Measurements from ENCODE around the gene SCN10A.

The SCN10A gene

GRCh38 chr3:38816026-38816425 is at the start of gene SCN10A:
SCN10A (minus strand) TSS chr3:38816217; CDS start chr3:38794010, 22,207 bp downstream.
- no peak within 1 kb of the TSS for H3K4me3 ChIP-seq (ENCODE audit: control insufficient read depth, low read depth, low read length)
- no peak for DNase-seq (ENCODE audit: low read depth)
- no peak for TF ChIP-seq CTCF (IDR thresholded peaks at IDR 0.05; ENCODE audit: control insufficient read depth, insufficient read depth, low read depth, low read length, missing control alignments)

GRCh38 chr3:38853011-38853410 is 37.0 kb upstream of the SCN10A start:
- no peak for TF ChIP-seq CTCF (IDR thresholded peaks at IDR 0.05; ENCODE audit: control insufficient read depth, insufficient read depth, low read depth, low read length, missing control alignments)
- DNase-seq (ENCODE audit: low read depth) = no peak
- H3K4me3 ChIP-seq (ENCODE audit: control insufficient read depth, low read depth, low read length) = no peak overlapping the region

GRCh38 chr3:38843898-38844297 is 27.9 kb upstream of the SCN10A start:
- DNase-seq (ENCODE audit: low read depth) = peak; percentile 38
- no peak overlapping the region for H3K4me3 ChIP-seq (ENCODE audit: control insufficient read depth, low read depth, low read length)
- TF ChIP-seq CTCF (IDR thresholded peaks at IDR 0.05; ENCODE audit: control insufficient read depth, insufficient read depth, low read depth, low read length, missing control alignments) = peak; percentile 60

GRCh38 chr3:38842266-38842965 is 26.4 kb upstream of the SCN10A start:
- no peak overlapping the region for H3K4me3 ChIP-seq (ENCODE audit: control insufficient read depth, low read depth, low read length)
- no peak for TF ChIP-seq CTCF (IDR thresholded peaks at IDR 0.05; ENCODE audit: control insufficient read depth, insufficient read depth, low read depth, low read length, missing control alignments)
- no peak for DNase-seq (ENCODE audit: low read depth)

- no peak for DNase-seq (ENCODE audit: low read depth)
- peak; percentile 22 for TF ChIP-seq CTCF (IDR thresholded peaks at IDR 0.05; ENCODE audit: control insufficient read depth, insufficient read depth, low read depth, low read length, missing control alignments)
- H3K4me3 ChIP-seq (ENCODE audit: control insufficient read depth, low read depth, low read length) = no peak overlapping the region
Measured at GRCh38 chr3:38840987-38841386, 25.0 kb upstream of the SCN10A start.

- DNase-seq (ENCODE audit: low read depth) = no peak
- H3K4me3 ChIP-seq (ENCODE audit: control insufficient read depth, low read depth, low read length) = no peak overlapping the region
- TF ChIP-seq CTCF (IDR thresholded peaks at IDR 0.05; ENCODE audit: control insufficient read depth, insufficient read depth, low read depth, low read length, missing control alignments) = no peak
Measured at GRCh38 chr3:38837358-38837757, 21.3 kb upstream of the SCN10A start.

Data from AG09309 (cell line).